ENCODE data around the gene LRRC25.
A peak's percentile ranks its signal among the peaks of the same experiment; 100 is the strongest.
"Not testable (repeated sequence)": the region's sequence is repeated elsewhere in the genome, so short reads cannot be mapped to it uniquely, and the experiment has no call there.

Gene LRRC25

DNA sequence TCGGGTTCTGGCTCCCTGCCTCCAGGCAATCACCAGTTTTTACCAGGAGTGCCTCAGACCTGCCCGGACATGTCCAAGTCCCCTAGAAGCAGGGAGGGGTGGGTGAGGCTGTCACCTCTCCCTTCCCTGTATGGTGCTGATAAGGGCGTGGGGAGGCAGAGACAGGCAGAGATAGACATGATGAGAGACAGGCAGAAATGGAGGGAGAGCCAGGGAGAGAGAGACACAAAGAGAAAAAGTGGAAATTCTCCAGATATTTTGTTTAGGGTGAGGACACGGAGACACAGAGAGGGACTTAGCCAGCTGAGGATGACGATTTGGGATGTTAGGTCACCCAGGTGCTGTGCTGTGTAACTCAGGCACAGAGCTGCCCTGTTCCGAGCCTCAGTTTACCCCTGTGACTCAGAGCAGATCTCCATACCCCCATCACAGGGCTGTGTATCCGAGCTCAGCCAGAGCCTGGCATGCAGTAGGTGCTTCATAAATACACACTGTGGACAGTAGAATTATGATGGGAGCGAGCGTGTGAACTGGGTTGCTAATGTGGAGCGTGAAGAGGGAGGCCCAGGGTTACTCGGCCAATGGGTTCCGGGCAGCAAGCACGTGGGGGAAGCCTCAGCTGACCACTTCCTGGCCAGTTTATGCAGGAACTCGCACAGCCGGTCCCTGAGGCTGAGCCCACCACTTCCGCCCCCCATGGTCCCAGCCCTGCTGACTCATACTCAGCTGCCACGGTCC, 23.4 kb downstream of the LRRC25 start:
- peaks cover 11% of the 10 kb centered on the region for H3K4me1 ChIP-seq (ENCODE audit: control insufficient read depth, insufficient read depth, low read length)
- H3K36me3 ChIP-seq (ENCODE audit: control insufficient read depth, insufficient read depth, low read length), result no peaks in the 10 kb centered on the region
- no peak overlapping the region for H3K4me3 ChIP-seq (ENCODE audit: low read depth, low read length)
- H3K9me3 ChIP-seq (ENCODE audit: control insufficient read depth, insufficient read depth, low read length), result no peaks in the 10 kb centered on the region
- H3K9ac ChIP-seq (ENCODE audit: low read depth, low read length), result peak overlapping the region; percentile 66
- H3K27me3 ChIP-seq (ENCODE audit: control insufficient read depth, insufficient read depth, low read length), result no peaks in the 10 kb centered on the region

GRCh38 chr19:18373407-18373891, 24.0 kb downstream of the LRRC25 start:
- H3K9me3 ChIP-seq (ENCODE audit: control insufficient read depth, insufficient read depth, low read length), result no peaks in the 10 kb centered on the region
- peaks cover 11% of the 10 kb centered on the region for H3K4me1 ChIP-seq (ENCODE audit: control insufficient read depth, insufficient read depth, low read length)
- no peak overlapping the region for H3K4me3 ChIP-seq (ENCODE audit: low read depth, low read length)
- H3K9ac ChIP-seq (ENCODE audit: low read depth, low read length), result no peak overlapping the region
- no peaks in the 10 kb centered on the region for H3K36me3 ChIP-seq (ENCODE audit: control insufficient read depth, insufficient read depth, low read length)
- no peaks in the 10 kb centered on the region for H3K27me3 ChIP-seq (ENCODE audit: control insufficient read depth, insufficient read depth, low read length)

GRCh38 chr19:18368504-18369222, 28.8 kb downstream of the LRRC25 start:
- Histone ChIP-seq H3K9me3 (ENCODE audit: control insufficient read depth, insufficient read depth, low read length) (no peaks in the 10 kb centered on the region), H3K4me1 (ENCODE audit: control insufficient read depth, insufficient read depth, low read length) (peaks cover 1% of the 10 kb centered on the region), H3K9ac (ENCODE audit: low read depth, low read length) (no peak overlapping the region), H3K4me3 (ENCODE audit: low read depth, low read length) (no peak overlapping the region), H3K36me3 (ENCODE audit: control insufficient read depth, insufficient read depth, low read length) (peaks cover 3% of the 10 kb centered on the region), H3K27me3 (ENCODE audit: control insufficient read depth, insufficient read depth, low read length) (no peaks in the 10 kb centered on the region)

DNA sequence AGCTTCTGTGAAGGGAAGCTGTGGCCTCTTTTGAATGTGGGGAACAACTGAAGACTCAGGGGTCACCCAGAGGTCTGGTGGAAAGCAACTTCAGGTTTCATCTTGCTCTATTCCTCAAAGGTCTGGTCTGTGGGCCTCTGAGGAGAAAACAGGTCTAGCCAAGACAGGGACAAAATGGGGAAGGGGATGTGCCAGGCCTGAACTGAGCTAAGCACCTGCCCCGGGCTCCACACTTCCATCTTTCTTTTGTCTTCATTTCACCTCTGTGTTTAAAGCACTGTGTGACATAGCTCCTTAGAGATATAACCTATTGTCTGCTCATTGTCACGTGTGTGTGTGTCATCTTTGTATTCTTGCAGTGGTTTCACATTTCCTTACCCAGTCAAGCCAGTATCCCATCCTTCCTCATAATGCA, 31.4 kb downstream of the LRRC25 start:
- H3K27me3 ChIP-seq (ENCODE audit: control insufficient read depth, insufficient read depth, low read length), result no peaks in the 10 kb centered on the region
- no peaks in the 10 kb centered on the region for H3K9me3 ChIP-seq (ENCODE audit: control insufficient read depth, insufficient read depth, low read length)
- H3K4me3 ChIP-seq (ENCODE audit: low read depth, low read length), result no peak overlapping the region
- no peaks in the 10 kb centered on the region for H3K4me1 ChIP-seq (ENCODE audit: control insufficient read depth, insufficient read depth, low read length)
- peaks cover 9% of the 10 kb centered on the region for H3K36me3 ChIP-seq (ENCODE audit: control insufficient read depth, insufficient read depth, low read length)
- no peak overlapping the region for H3K9ac ChIP-seq (ENCODE audit: low read depth, low read length)

- Histone ChIP-seq H3K4me3 (ENCODE audit: low read depth, low read length) (no peak overlapping the region), H3K9ac (ENCODE audit: low read depth, low read length) (no peak overlapping the region), H3K9me3 (ENCODE audit: control insufficient read depth, insufficient read depth, low read length) (no peaks in the 10 kb centered on the region), H3K27me3 (ENCODE audit: control insufficient read depth, insufficient read depth, low read length) (no peaks in the 10 kb centered on the region), H3K36me3 (ENCODE audit: control insufficient read depth, insufficient read depth, low read length) (peaks cover 9% of the 10 kb centered on the region), H3K4me1 (ENCODE audit: control insufficient read depth, insufficient read depth, low read length) (no peaks in the 10 kb centered on the region)
These were observed 32.4 kb downstream of the LRRC25 start for GRCh38 chr19:18364826-18365528.

DNA sequence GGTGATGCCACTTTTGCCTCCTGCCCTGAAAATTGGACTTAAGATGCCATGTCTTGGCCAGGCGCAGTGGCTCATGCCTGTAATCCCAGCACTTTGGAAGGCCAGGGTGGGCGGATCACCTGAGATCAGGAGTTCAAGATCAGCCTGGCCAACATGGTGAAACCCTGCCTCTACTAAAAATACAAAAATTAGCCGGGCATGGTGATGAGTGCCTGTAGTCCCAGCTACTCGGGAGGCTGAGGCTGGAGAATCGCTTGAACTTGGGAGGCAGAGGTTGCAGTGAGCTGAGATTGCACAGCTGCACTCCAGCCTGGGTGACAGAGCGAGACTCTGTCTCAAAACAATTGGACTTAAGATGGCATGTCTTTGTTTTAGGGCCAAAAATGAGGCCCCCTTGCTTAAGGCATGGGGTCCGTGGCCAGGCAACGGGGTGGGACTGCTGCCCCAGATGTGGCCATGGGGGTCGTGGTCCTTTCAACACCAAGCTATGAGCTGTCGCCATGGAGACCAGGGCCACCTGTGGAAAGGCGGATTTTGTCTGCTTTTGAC, 33.1 kb downstream of the LRRC25 start:
- not testable (repeated sequence) for H3K4me3 ChIP-seq (ENCODE audit: low read depth, low read length); H3K9me3 ChIP-seq (ENCODE audit: control insufficient read depth, insufficient read depth, low read length); H3K9ac ChIP-seq (ENCODE audit: low read depth, low read length); H3K27me3 ChIP-seq (ENCODE audit: control insufficient read depth, insufficient read depth, low read length); H3K4me1 ChIP-seq (ENCODE audit: control insufficient read depth, insufficient read depth, low read length); H3K36me3 ChIP-seq (ENCODE audit: control insufficient read depth, insufficient read depth, low read length)

- H3K27me3 ChIP-seq (ENCODE audit: control insufficient read depth, insufficient read depth, low read length), result no peaks in the 10 kb centered on the region
- H3K4me1 ChIP-seq (ENCODE audit: control insufficient read depth, insufficient read depth, low read length), result no peaks in the 10 kb centered on the region
- no peak overlapping the region for H3K9ac ChIP-seq (ENCODE audit: low read depth, low read length)
- H3K36me3 ChIP-seq (ENCODE audit: control insufficient read depth, insufficient read depth, low read length), result peaks cover 9% of the 10 kb centered on the region
- H3K4me3 ChIP-seq (ENCODE audit: low read depth, low read length), result no peak overlapping the region
- H3K9me3 ChIP-seq (ENCODE audit: control insufficient read depth, insufficient read depth, low read length), result no peaks in the 10 kb centered on the region
These were observed 33.6 kb downstream of the LRRC25 start for GRCh38 chr19:18363787-18364186.

DNA sequence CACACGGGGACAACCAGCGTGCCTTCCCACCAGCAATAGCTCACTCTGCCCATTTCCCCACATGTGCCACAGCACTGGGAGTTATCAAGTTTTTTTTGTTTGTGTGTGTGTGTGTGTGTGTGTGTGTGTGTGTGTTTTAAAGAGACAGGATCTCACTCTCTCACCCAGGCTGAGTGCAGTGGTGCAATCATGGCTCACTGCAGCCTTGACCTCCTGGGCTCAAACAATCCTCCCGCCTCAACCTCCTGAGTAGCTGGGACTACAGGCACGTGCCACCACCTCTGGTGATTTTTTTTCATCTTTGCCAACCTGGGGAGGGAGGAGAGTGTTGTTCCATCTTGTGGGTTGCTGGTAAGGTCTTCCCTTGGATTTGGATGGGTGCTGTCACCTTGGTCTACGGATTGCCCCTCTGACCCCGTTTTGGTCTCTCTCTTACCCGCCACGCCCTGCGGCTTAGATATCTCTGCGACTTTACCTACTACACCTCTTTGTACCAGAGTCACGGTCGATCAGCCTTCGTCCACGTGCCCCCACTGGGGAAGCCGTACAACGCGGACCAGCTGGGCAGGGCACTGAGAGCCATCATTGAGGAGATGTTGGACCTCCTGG, 34.4 kb downstream of the LRRC25 start:
- Histone ChIP-seq H3K27me3 (ENCODE audit: control insufficient read depth, insufficient read depth, low read length) (no peaks in the 10 kb centered on the region), H3K36me3 (ENCODE audit: control insufficient read depth, insufficient read depth, low read length) (peaks cover 10% of the 10 kb centered on the region), H3K4me3 (ENCODE audit: low read depth, low read length) (no peak overlapping the region), H3K9ac (ENCODE audit: low read depth, low read length) (no peak overlapping the region), H3K9me3 (ENCODE audit: control insufficient read depth, insufficient read depth, low read length) (no peaks in the 10 kb centered on the region), H3K4me1 (ENCODE audit: control insufficient read depth, insufficient read depth, low read length) (no peaks in the 10 kb centered on the region)

- no peaks in the 10 kb centered on the region for H3K27me3 ChIP-seq (ENCODE audit: control insufficient read depth, insufficient read depth, low read length)
- H3K9me3 ChIP-seq (ENCODE audit: control insufficient read depth, insufficient read depth, low read length), result no peaks in the 10 kb centered on the region
- H3K36me3 ChIP-seq (ENCODE audit: control insufficient read depth, insufficient read depth, low read length), result peaks cover 22% of the 10 kb centered on the region
- H3K9ac ChIP-seq (ENCODE audit: low read depth, low read length), result no peak overlapping the region
- no peak overlapping the region for H3K4me3 ChIP-seq (ENCODE audit: low read depth, low read length)
- H3K4me1 ChIP-seq (ENCODE audit: control insufficient read depth, insufficient read depth, low read length), result no peaks in the 10 kb centered on the region
These were observed 35.8 kb downstream of the LRRC25 start for GRCh38 chr19:18361646-18362045.

DNA sequence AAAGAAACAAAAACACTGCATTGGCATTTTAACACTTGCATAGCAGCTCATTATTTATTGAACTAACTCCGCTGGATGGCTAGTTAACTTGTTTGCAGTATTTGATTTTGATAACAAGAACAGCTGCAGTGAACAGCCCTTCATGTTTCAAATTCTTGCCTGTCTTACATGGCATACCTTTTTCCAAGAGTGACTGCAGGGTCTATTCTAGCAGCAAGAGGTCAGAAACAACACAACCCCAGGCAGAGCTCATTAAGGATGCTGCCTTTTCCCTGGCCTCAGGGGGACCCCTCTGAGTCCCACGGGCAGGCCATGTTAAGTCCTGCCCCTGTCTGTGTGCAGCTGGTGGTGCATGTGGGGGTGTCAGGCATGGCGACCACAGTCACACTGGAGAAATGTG, 40.4 kb downstream of the LRRC25 start:
- Histone ChIP-seq H3K36me3 (ENCODE audit: control insufficient read depth, insufficient read depth, low read length) (peaks cover 16% of the 10 kb centered on the region), H3K27me3 (ENCODE audit: control insufficient read depth, insufficient read depth, low read length) (no peaks in the 10 kb centered on the region), H3K4me3 (ENCODE audit: low read depth, low read length) (no peak overlapping the region), H3K9me3 (ENCODE audit: control insufficient read depth, insufficient read depth, low read length) (no peaks in the 10 kb centered on the region), H3K4me1 (ENCODE audit: control insufficient read depth, insufficient read depth, low read length) (no peaks in the 10 kb centered on the region), H3K9ac (ENCODE audit: low read depth, low read length) (no peak overlapping the region)

DNA sequence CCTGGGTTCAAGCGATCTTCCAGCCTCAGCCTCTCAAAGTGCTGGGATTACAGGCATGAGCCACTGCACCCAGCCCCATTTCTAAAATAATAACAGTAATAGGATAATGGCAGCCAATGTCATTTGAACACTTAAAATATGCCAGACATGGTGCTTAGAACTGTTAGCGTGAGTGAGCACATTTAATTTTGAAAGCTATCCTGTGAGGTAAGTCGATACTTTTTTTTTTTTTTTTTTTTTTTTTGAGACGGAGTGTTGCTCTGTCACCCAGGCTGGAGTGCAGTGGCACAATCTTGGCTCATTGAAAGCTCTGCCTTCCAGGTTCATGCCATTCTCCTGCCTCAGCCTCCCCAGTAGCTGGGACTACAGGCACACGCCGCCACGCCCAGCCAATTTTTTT, 42.7 kb downstream of the LRRC25 start:
- H3K4me3 ChIP-seq (ENCODE audit: low read depth, low read length); H3K27me3 ChIP-seq (ENCODE audit: control insufficient read depth, insufficient read depth, low read length); H3K4me1 ChIP-seq (ENCODE audit: control insufficient read depth, insufficient read depth, low read length); H3K9ac ChIP-seq (ENCODE audit: low read depth, low read length); H3K9me3 ChIP-seq (ENCODE audit: control insufficient read depth, insufficient read depth, low read length): not testable (repeated sequence)
- peaks cover 16% of the 10 kb centered on the region for H3K36me3 ChIP-seq (ENCODE audit: control insufficient read depth, insufficient read depth, low read length)
